K562 (cell line): ENCODE results near the gene NDUFAF8. TPM values are rescaled to one million over a fixed set of nuclear protein-coding genes. Genes with fewer than 3 reads are reported as not detected.
A peak's percentile ranks its signal among the peaks of the same experiment; 100 is the strongest.

ENCODE experiments used
- CCNT2 ChIP-seq: IDR thresholded peaks from 2 replicates; pipeline ENCODE4 v1.6.1; 2011; ENCODE audit warnings: borderline replicate concordance, low read depth, mild to moderate bottlenecking, moderate library complexity, mixed read lengths, low read length; ENCODE audit not compliant: insufficient read length; ENCODE audit errors: extremely low read depth
- CGGBP1 ChIP-seq: fragments of 250-450 bp; sonication (Bioruptor Pico); IDR thresholded peaks from 2 replicates; pipeline ENCODE4 v1.9.0; 2021; ENCODE audit warnings: mild to moderate bottlenecking
- CUX1 ChIP-seq: fragments of 200-800 bp; sonication (Bioruptor generic); IDR thresholded peaks from 2 replicates; pipeline ENCODE4 v1.6.1; 2016; ENCODE audit warnings: missing genetic modification characterization, missing compliant biosample characterization
- ESRRA ChIP-seq: fragments of 450-650 bp; IDR thresholded peaks from 2 replicates; pipeline ENCODE4 v1.6.1; 2014; ENCODE audit warnings: low read depth, mild to moderate bottlenecking, moderate library complexity, borderline replicate concordance
- TFAP4 ChIP-seq: sonication (generic); formaldehyde crosslinking; IDR thresholded peaks from 2 replicates; pipeline ENCODE4 v1.8.0; 2022; ENCODE audit warnings: missing genetic modification reagents, mild to moderate bottlenecking, moderate library complexity, borderline replicate concordance
- ZNF318 ChIP-seq, 2 experiments: fragments of 450-650 bp; IDR thresholded peaks; 2 replicates each; pipeline ENCODE4 v1.6.1; 2016; ENCODE audit warnings: mild to moderate bottlenecking in 2 of 2, borderline replicate concordance in 1 of 2, low read depth in 1 of 2, moderate library complexity in 1 of 2
- ZNF740 ChIP-seq, 3 experiments: fragments of 200-800 bp in 1 of 3; sonication (Bioruptor generic) in 1 of 3; sonication (generic) in 1 of 3; formaldehyde crosslinking in 1 of 3; IDR thresholded peaks; 2 replicates each; pipeline versions ENCODE4 v1.6.1 to v1.8.0; 2016 to 2022; ENCODE audit warnings: mild to moderate bottlenecking in 2 of 3, missing compliant biosample characterization in 2 of 3, missing genetic modification characterization in 2 of 3, missing genetic modification reagents in 1 of 3
- polyA plus RNA-seq, 8 experiments: library from polyadenylated mRNA; depleted of rRNA in 4 of 8; stranded (reverse) in 5 of 8; unstranded in 3 of 8; fragments of >200 nt; fragmentation: Nextera tagmentation in 2 of 8; fragmentation: Illumina TruSeq in 1 of 8; extraction: Ambion mirVana in 2 of 8; extraction: Trizol in 1 of 8; gene quantifications; 2 replicates each; pipeline versions ENCODE4 v1.2.1 to v1.2.3, GENCODE V29; 2011 to 2014; ENCODE audit warnings: inconsistent platforms in 1 of 8, missing spikeins in 1 of 8
- total RNA-seq, 7 experiments: library from RNA; depleted of rRNA in 6 of 7; stranded (reverse); fragments of >200 nt in 6 of 7; fragmentation: Illumina TruSeq in 2 of 7; extraction: Trizol in 2 of 7; gene quantifications; 2 replicates each; pipeline versions ENCODE4 v1.2.1 to v1.2.3, GENCODE V29; 2011 to 2021; ENCODE audit warnings: low replicate concordance in 1 of 7

NDUFAF8 gene
- total and polyA plus RNA-seq, 9 of the 15 experiments (the other 6 are each of a cell fraction or from before 2014, with no cell fraction given) = 13.5 to 144 (median 90.0) TPM

- peak; percentile 76 for TF ChIP-seq TFAP4
- TF ChIP-seq ZNF740 (CRISPR knock-in tag; IDR thresholded peaks at IDR 0.05) = no peak
- TF ChIP-seq ZNF740 (tag; IDR thresholded peaks at IDR 0.05) = no peak
- TF ChIP-seq CUX1 = no peak
- peak; percentile 15 for TF ChIP-seq CCNT2
- no peak for TF ChIP-seq ZNF318 (IDR thresholded peaks at IDR 0.05; ENCODE audit: borderline replicate concordance in 1 of 2, low read depth in 1 of 2)
- TF ChIP-seq ESRRA = peak; percentile 92; the same call in 1 of the 2 replicates
- TF ChIP-seq CGGBP1 = no peak
Observed at GRCh38 chr17:81234940-81235821, 3.9 kb upstream of the NDUFAF8 start (continued).
